Gastrocnemius medialis (tissue), 4 donors: ENCODE data around the gene MPP3. TPM values are rescaled to one million over a fixed set of nuclear protein-coding genes. Genes with fewer than 3 reads are reported as not detected.

Source experiments
- ATAC-seq, 2 donors: fragments of 150-250 bp; one replicate each; pipeline ENCODE4 v1.9.1; 2016
- DNase-seq, 2 donors: peaks; one replicate each; pipeline ENCODE4 v3.0.0-alpha.2; 2019
- H3K27ac ChIP-seq, 4 donors: fragments of 200-600 bp; sonication (generic); 1 replicate in 1 of 4; 2 replicates in 3 of 4; pipeline ENCODE4 v1.5.1; 2016 to 2018; ENCODE audit warnings: mild to moderate bottlenecking in 2 of 4, moderate library complexity in 1 of 4
- H3K27me3 ChIP-seq, 3 donors: fragments of 200-600 bp; sonication (generic) in 2 of 3; 1 replicate in 1 of 3; 2 replicates in 2 of 3; pipeline versions ENCODE4 v1.5.1 to v1.6.0; 2016 to 2019; ENCODE audit warnings: mild to moderate bottlenecking in 1 of 3, moderate library complexity in 1 of 3
- H3K36me3 ChIP-seq, 2 donors: fragments of 200-600 bp; sonication (generic) in 1 of 2; one replicate each; pipeline ENCODE4 v1.5.1; 2017 to 2018
- H3K4me1 ChIP-seq, 2 donors: fragments of 200-600 bp; sonication (generic) in 1 of 2; one replicate each; pipeline ENCODE4 v1.5.1; 2016 to 2017; ENCODE audit warnings: mild to moderate bottlenecking in 2 of 2
- H3K4me3 ChIP-seq, 4 donors: fragments of 200-600 bp; sonication (generic) in 3 of 4; 1 replicate in 1 of 4; 2 replicates in 3 of 4; pipeline ENCODE4 v1.5.1; 2016 to 2019; ENCODE audit warnings: mild to moderate bottlenecking in 2 of 4
- H3K9me3 ChIP-seq, 3 donors: fragments of 200-600 bp; sonication (generic) in 2 of 3; 1 replicate in 1 of 3; 2 replicates in 2 of 3; pipeline ENCODE4 v1.5.1; 2016 to 2019
- POLR2A ChIP-seq, 2 donors: fragments of 450-650 bp; IDR thresholded peaks; one replicate each; pipeline ENCODE4 v1.6.1; 2017; ENCODE audit warnings: antibody characterized with exemption in 2 of 2, mild to moderate bottlenecking in 2 of 2, moderate library complexity in 2 of 2
- in situ Hi-C, 4 donors: fragments of 200-750 bp; cut with MboI; loops; one replicate each; pipeline versions ENCODE4 v1.15.0 to v1.8.0; 2017; ENCODE audit warnings: low sequenced_read_pairs in 4 of 4
- intact Hi-C: fragments of 100-400 bp; cut with DNase I; formaldehyde crosslinking; loops from one replicate; pipeline ENCODE4 v1.15.1; 2023; ENCODE audit warnings: low total_unique reads
- total RNA-seq, 4 donors: library from RNA; depleted of rRNA; stranded (reverse); fragments of >200 nt; gene quantifications; one replicate each; pipeline versions ENCODE4 v1.1.0 to v1.2.3, GENCODE V29; 2016
- TF ChIP-seq, protein P1 (sequence below), 5 experiments: fragments of 450-650 bp in 3 of 5; fragments of 200-600 bp in 2 of 5; sonication (generic) in 2 of 5; IDR thresholded peaks in 4 of 5; conservative IDR thresholded peaks in 1 of 5; 1 replicate in 4 of 5; 2 replicates in 1 of 5; pipeline ENCODE4 v1.5.1; 2016 to 2019; ENCODE audit warnings: antibody characterized with exemption in 5 of 5, mild to moderate bottlenecking in 3 of 5, moderate library complexity in 3 of 5

The MPP3 gene
- total RNA-seq, 4 donors from 2014 or later: 0.12 to 2.4 (median 1.1) TPM

DNA sequence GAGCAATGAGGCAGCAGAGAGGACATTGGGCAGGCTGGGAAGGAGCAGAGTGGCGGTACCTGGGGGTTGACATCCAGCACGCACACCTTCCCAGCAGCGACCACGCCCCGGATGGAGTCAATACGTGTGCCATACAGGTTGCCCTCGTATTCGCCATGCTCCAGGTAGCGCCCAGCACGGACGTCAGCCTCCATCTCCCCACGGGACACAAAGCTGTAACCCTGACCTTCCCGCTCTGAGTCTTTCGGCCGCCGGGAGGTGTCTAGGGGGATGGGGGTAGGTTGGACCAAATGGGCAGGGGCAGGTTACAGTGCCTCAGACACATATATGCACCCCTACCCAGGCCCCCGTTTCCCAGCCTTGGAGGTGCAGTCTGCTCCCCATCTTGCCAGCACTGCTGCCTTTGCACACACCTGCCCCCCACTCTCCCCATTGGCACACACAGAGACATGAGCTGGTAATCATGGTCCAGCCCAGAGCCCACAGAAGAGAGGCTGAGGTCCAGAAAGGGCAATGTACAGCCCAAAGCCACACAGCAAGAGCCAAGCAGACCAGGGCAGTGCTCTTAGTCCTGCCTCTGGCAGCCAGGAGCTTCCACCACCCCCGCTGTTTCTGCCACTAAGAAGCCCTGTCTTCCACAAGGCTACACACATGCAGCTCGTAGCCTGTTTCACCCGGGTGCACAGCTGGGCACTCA lies 46.9 kb upstream of the MPP3 start:
- DNase-seq (no peak), ATAC-seq (no peak)
- no peak overlapping the region for H3K4me3 ChIP-seq
- in situ Hi-C loops (no loop called here), intact Hi-C loops (no loop called here)
- H3K27me3 ChIP-seq: no peaks in the 10 kb centered on the region
- H3K27ac ChIP-seq: no peak overlapping the region
- TF ChIP-seq POLR2A (IDR thresholded peaks at IDR 0.05): no peak
- TF ChIP-seq, protein P1, sequence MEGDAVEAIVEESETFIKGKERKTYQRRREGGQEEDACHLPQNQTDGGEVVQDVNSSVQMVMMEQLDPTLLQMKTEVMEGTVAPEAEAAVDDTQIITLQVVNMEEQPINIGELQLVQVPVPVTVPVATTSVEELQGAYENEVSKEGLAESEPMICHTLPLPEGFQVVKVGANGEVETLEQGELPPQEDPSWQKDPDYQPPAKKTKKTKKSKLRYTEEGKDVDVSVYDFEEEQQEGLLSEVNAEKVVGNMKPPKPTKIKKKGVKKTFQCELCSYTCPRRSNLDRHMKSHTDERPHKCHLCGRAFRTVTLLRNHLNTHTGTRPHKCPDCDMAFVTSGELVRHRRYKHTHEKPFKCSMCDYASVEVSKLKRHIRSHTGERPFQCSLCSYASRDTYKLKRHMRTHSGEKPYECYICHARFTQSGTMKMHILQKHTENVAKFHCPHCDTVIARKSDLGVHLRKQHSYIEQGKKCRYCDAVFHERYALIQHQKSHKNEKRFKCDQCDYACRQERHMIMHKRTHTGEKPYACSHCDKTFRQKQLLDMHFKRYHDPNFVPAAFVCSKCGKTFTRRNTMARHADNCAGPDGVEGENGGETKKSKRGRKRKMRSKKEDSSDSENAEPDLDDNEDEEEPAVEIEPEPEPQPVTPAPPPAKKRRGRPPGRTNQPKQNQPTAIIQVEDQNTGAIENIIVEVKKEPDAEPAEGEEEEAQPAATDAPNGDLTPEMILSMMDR (IDR thresholded peaks at IDR 0.05 in 4 of 5, conservative IDR thresholded peaks at IDR 0.05 in 1 of 5): no peak
- no peaks in the 10 kb centered on the region for H3K9me3 ChIP-seq
- H3K4me1 ChIP-seq: peaks cover 5 to 11% of the 10 kb centered on the region in 2 donors
- H3K36me3 ChIP-seq: no peaks in the 10 kb centered on the region

DNA sequence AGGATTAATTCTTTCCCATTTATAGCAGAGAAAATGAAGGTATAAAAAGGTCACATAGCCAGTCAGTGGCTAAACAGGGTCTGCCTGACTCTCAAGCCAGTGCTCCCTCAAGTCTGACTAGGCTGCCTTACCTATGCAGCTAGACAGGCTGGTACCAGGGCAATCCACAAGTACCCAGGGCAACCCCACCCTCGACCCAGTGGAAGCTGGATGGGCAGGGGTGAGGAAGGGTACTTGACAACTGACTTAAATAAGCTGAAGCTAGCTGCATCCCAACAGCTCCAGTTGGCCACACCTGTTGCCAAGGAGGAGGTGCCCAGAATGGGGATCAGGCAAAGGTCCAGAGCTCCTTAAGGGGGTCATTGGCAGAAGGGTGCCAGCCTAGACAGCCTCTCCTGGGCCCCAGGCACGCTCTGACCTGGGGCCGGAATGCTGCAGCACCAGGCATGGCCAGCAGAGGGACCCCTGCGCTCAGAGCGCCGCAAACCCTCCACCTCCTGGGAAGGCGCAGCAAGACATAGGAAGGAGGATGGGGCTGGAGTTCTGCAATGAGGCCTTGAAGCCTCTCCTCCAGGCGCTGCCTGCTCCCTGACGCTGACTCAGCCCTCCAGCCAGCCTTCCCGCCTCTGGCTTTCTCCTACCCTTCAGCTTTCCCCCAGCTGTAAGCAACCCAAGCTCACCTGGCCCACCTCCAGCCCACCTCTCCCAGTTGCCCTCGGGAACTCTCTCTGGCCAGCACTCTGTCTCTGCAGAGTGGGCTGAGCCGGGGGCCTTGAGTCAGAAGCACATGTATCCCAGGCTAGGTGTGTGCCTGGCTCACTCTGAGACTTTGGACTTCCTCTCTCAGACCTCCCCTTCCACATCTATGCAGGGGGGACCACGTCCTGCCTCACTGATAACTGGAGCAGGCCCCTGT lies 45.6 kb upstream of the MPP3 start:
- Histone ChIP-seq H3K27ac (no peak overlapping the region), H3K27me3 (no peaks in the 10 kb centered on the region), H3K9me3 (no peaks in the 10 kb centered on the region), H3K4me1 (peaks cover 5 to 11% of the 10 kb centered on the region in 2 donors), H3K36me3 (no peaks in the 10 kb centered on the region), H3K4me3 (no peak overlapping the region)
- intact Hi-C loops (no loop called here), in situ Hi-C loops (no loop called here)
- TF ChIP-seq POLR2A (IDR thresholded peaks at IDR 0.05): no peak
- TF ChIP-seq, protein P1 (IDR thresholded peaks at IDR 0.05 in 4 of 5, conservative IDR thresholded peaks at IDR 0.05 in 1 of 5): peak; percentile 76 to 95 (median 90)
- ATAC-seq (peak; percentile 64 to 74), DNase-seq (peak; percentile 18 to 50)

- Histone ChIP-seq H3K27ac (no peak overlapping the region), H3K4me1 (peaks cover 5 to 11% of the 10 kb centered on the region in 2 donors), H3K9me3 (no peaks in the 10 kb centered on the region), H3K36me3 (no peaks in the 10 kb centered on the region), H3K4me3 (no peak overlapping the region), H3K27me3 (no peaks in the 10 kb centered on the region)
- no peak for TF ChIP-seq POLR2A (IDR thresholded peaks at IDR 0.05)
- TF ChIP-seq, protein P1 (IDR thresholded peaks at IDR 0.05 in 4 of 5, conservative IDR thresholded peaks at IDR 0.05 in 1 of 5): no peak
- ATAC-seq: no peak
- in situ Hi-C loops (no loop called here), intact Hi-C loops (no loop called here)
- no peak for DNase-seq
Observed at GRCh38 chr17:43877451-43878155, 44.7 kb upstream of the MPP3 start.

- H3K4me3 ChIP-seq: no peak overlapping the region
- intact Hi-C loops: no loop called here
- peaks cover 5 to 11% of the 10 kb centered on the region in 2 donors for H3K4me1 ChIP-seq
- in situ Hi-C loops: no loop called here
- H3K27ac ChIP-seq: no peak overlapping the region
- H3K9me3 ChIP-seq: no peaks in the 10 kb centered on the region
- no peaks in the 10 kb centered on the region for H3K27me3 ChIP-seq
- no peak for ATAC-seq
- TF ChIP-seq POLR2A (IDR thresholded peaks at IDR 0.05): no peak
- TF ChIP-seq, protein P1 (IDR thresholded peaks at IDR 0.05 in 4 of 5, conservative IDR thresholded peaks at IDR 0.05 in 1 of 5): no peak
- no peaks in the 10 kb centered on the region for H3K36me3 ChIP-seq
- no peak for DNase-seq
Observed at GRCh38 chr17:43877031-43877430, 44.1 kb upstream of the MPP3 start.
